IMR-90 (cell line): ENCODE results near the gene TMEM259. TPM values are rescaled to one million over a fixed set of nuclear protein-coding genes. Genes with fewer than 3 reads are reported as not detected.

Source experiments
- ATAC-seq: fragments of 200-7000 bp; cut with Tn5 transposase; 2 replicates; pipeline ENCODE4 v1.9.1; 2020; ENCODE audit warnings: low read depth, mild to moderate bottlenecking, moderate library complexity
- BruUV-seq: library from RNA; stranded (reverse); fragments of 400-500 nt; replicated peaks from 2 replicates; lab custom pipeline; 2021; lab: Mats Ljungman, UMichigan
- CTCF ChIA-PET: fragments of 300-600 bp; formaldehyde crosslinking; extraction: SDS; loops from one replicate; lab custom pipeline; 2021; ENCODE audit warnings: antibody characterized with exemption; lab: Yijun Ruan, JAX
- POLR2A ChIA-PET: fragments of 300-600 bp; sonication (Branson Sonifier 250); formaldehyde crosslinking; loops from one replicate; lab custom pipeline; 2022; ENCODE audit warnings: antibody characterized with exemption; ENCODE audit not compliant: unreplicated experiment; lab: Charles Lee
- DNase-seq: peaks from one replicate; pipeline ENCODE4 v3.0.0; 2013
- H2AFZ ChIP-seq: replicated peaks from 2 replicates; pipeline ENCODE3; 2013; ENCODE audit warnings: low read length, mild to moderate bottlenecking; ENCODE audit not compliant: poor library complexity
- H2AK5ac ChIP-seq: 2 replicates; pipeline ENCODE4 v1.6.1; 2013; ENCODE audit warnings: low read depth, low read length, inconsistent platforms
- H2AK9ac ChIP-seq: replicated peaks from 2 replicates; pipeline ENCODE3; 2013; ENCODE audit warnings: mild to moderate bottlenecking, low read depth, low read length, moderate library complexity; ENCODE audit not compliant: poor library complexity
- H2BK120ac ChIP-seq: 2 replicates; pipeline ENCODE4 v1.6.1; 2013; ENCODE audit warnings: low read depth, low read length, inconsistent platforms
- H2BK15ac ChIP-seq: 3 replicates; pipeline ENCODE4 v1.6.1; 2013; ENCODE audit warnings: low read depth, low read length, inconsistent platforms
- H2BK20ac ChIP-seq: 2 replicates; pipeline ENCODE4 v1.6.1; 2013; ENCODE audit warnings: low read depth, mild to moderate bottlenecking, inconsistent platforms, low read length, moderate library complexity
- H2BK5ac ChIP-seq: 2 replicates; pipeline ENCODE4 v1.6.1; 2013; ENCODE audit warnings: mild to moderate bottlenecking, low read depth, low read length, inconsistent platforms; ENCODE audit not compliant: poor library complexity, severe bottlenecking
- H3K14ac ChIP-seq: replicated peaks from 2 replicates; pipeline ENCODE4 v1.6.1; 2013; ENCODE audit warnings: low read depth, low read length, inconsistent platforms
- H3K18ac ChIP-seq: 2 replicates; pipeline ENCODE4 v1.6.1; 2013; ENCODE audit warnings: low read depth, low read length, control low read depth
- H3K23ac ChIP-seq: 2 replicates; pipeline ENCODE4 v1.6.1; 2013; ENCODE audit warnings: low read depth, low read length, inconsistent platforms
- H3K27ac ChIP-seq: 2 replicates; pipeline ENCODE4 v1.5.1; 2013; ENCODE audit warnings: mild to moderate bottlenecking, control low read depth, low read length; ENCODE audit not compliant: insufficient read depth
- H3K27me3 ChIP-seq: 2 replicates; pipeline ENCODE4 v1.6.1; 2013; ENCODE audit warnings: low read length; ENCODE audit not compliant: control insufficient read depth, insufficient read depth
- H3K36me3 ChIP-seq: 2 replicates; pipeline ENCODE4 v1.6.1; 2013; ENCODE audit warnings: low read length, mixed read lengths; ENCODE audit not compliant: control insufficient read depth, insufficient read depth
- H3K4ac ChIP-seq: 2 replicates; pipeline ENCODE4 v1.6.1; 2013; ENCODE audit warnings: low read depth, low read length, inconsistent platforms
- H3K4me1 ChIP-seq: 2 replicates; pipeline ENCODE4 v1.6.1; 2013; ENCODE audit warnings: low read length, mixed read lengths; ENCODE audit not compliant: control insufficient read depth, insufficient read depth
- H3K4me2 ChIP-seq: 2 replicates; pipeline ENCODE4 v1.6.1; 2013; ENCODE audit warnings: low read depth, mild to moderate bottlenecking, control low read depth, low read length, moderate library complexity
- H3K4me3 ChIP-seq: 2 replicates; pipeline ENCODE4 v1.5.1; 2013; ENCODE audit warnings: low read depth, mild to moderate bottlenecking, control low read depth, low read length, moderate library complexity; ENCODE audit not compliant: insufficient read depth
- H3K56ac ChIP-seq: 2 replicates; pipeline ENCODE4 v1.6.1; 2013; ENCODE audit warnings: low read length, inconsistent platforms; ENCODE audit not compliant: insufficient read depth; ENCODE audit errors: extremely low read depth
- H3K79me1 ChIP-seq, 2 experiments: 2 replicates each; pipeline ENCODE4 v1.6.1; 2013; ENCODE audit warnings: low read length in 2 of 2, inconsistent platforms in 1 of 2, low read depth in 1 of 2
- H3K9ac ChIP-seq: 2 replicates; pipeline ENCODE4 v1.6.1; 2013; ENCODE audit warnings: low read depth, low read length, control low read depth
- H3K9me1 ChIP-seq: 2 replicates; pipeline ENCODE4 v1.6.1; 2013; ENCODE audit warnings: low read length, inconsistent platforms; ENCODE audit not compliant: insufficient read depth
- H3K9me3 ChIP-seq: 2 replicates; pipeline ENCODE4 v1.6.1; 2013; ENCODE audit warnings: low read length; ENCODE audit not compliant: control insufficient read depth, insufficient read depth
- H4K20me1 ChIP-seq: 2 replicates; pipeline ENCODE4 v1.6.1; 2013; ENCODE audit warnings: low read length, inconsistent platforms; ENCODE audit not compliant: insufficient read depth
- H4K5ac ChIP-seq: 2 replicates; pipeline ENCODE4 v1.6.1; 2013; ENCODE audit warnings: mild to moderate bottlenecking, low read depth, low read length, control low read depth
- H4K8ac ChIP-seq, 2 experiments: 2 replicates each; pipeline ENCODE4 v1.6.1; 2013; ENCODE audit warnings: low read depth in 2 of 2, low read length in 2 of 2, control low read depth in 1 of 2, inconsistent platforms in 1 of 2
- H4K91ac ChIP-seq: 2 replicates; pipeline ENCODE4 v1.6.1; 2013; ENCODE audit warnings: low read depth, low read length, inconsistent platforms; ENCODE audit not compliant: insufficient read depth
- CEBPB ChIP-seq: IDR thresholded peaks from 2 replicates; pipeline ENCODE4 v1.6.1; 2012; ENCODE audit warnings: low read depth, low read length, improper control_type of control experiment
- FOS ChIP-seq: fragments of 150-350 bp; IDR thresholded peaks from 2 replicates; pipeline ENCODE4 v1.6.1; 2016; ENCODE audit warnings: low read depth, low read length
- POLR2A ChIP-seq: IDR thresholded peaks from 2 replicates; pipeline ENCODE4 v1.6.1; 2012; ENCODE audit warnings: mild to moderate bottlenecking, low read depth, low read length
- RCOR1 ChIP-seq: IDR thresholded peaks from 2 replicates; pipeline ENCODE4 v1.6.1; 2012; ENCODE audit warnings: mild to moderate bottlenecking, low read length, improper control_type of control experiment; ENCODE audit not compliant: insufficient replicate concordance
- WGBS, 2 experiments: methylation state at CpG; one replicate each; pipeline versions ENCODE4 v1.1.5 to v1.1.7; 2013; ENCODE audit warnings: missing lambda C conversion rate in 2 of 2; ENCODE audit not compliant: insufficient read length in 1 of 2; ENCODE audit errors: extremely low coverage in 2 of 2; 5-methylcytosine and 5-hydroxymethylcytosine counted together
- dilution Hi-C: fragments of 300-500 bp; cut with HindIII; formaldehyde crosslinking; loops from one replicate; pipeline ENCODE4 v1.14.3; 2018; ENCODE audit warnings: low sequenced_read_pairs; ENCODE audit not compliant: unreplicated experiment
- in situ Hi-C: fragments of 300-500 bp; cut with MboI; formaldehyde crosslinking; loops from 3 replicates; pipeline ENCODE4 v1.14.3; 2019; ENCODE audit warnings: low sequenced_read_pairs, inconsistent platforms, mixed read lengths
- intact Hi-C: fragments of 100-400 bp; cut with micrococcal nuclease; formaldehyde crosslinking; loops from 2 replicates; pipeline ENCODE4 v1.10.0; 2022
- polyA plus RNA-seq, 3 experiments: library from polyadenylated mRNA; depleted of rRNA; stranded (reverse); fragments of >200 nt; gene quantifications; 2 replicates each; pipeline ENCODE4 v1.2.3, GENCODE V29; 2012; ENCODE audit warnings: low replicate concordance in 1 of 3
- total RNA-seq: library from RNA; depleted of rRNA; stranded (reverse); fragments of >200 nt; gene quantifications from 2 replicates; pipeline ENCODE4 v1.2.3, GENCODE V29; 2012
- TF ChIP-seq, protein P1 (sequence below): conservative IDR thresholded peaks from 2 replicates; pipeline ENCODE4 v1.5.1; 2012; ENCODE audit warnings: mild to moderate bottlenecking, low read depth, low read length, improper control_type of control experiment

TMEM259 gene
- total and polyA plus RNA-seq, 2 of the 4 experiments (the other 2 are of a cell fraction), result 22.6 to 153 TPM

DNA sequence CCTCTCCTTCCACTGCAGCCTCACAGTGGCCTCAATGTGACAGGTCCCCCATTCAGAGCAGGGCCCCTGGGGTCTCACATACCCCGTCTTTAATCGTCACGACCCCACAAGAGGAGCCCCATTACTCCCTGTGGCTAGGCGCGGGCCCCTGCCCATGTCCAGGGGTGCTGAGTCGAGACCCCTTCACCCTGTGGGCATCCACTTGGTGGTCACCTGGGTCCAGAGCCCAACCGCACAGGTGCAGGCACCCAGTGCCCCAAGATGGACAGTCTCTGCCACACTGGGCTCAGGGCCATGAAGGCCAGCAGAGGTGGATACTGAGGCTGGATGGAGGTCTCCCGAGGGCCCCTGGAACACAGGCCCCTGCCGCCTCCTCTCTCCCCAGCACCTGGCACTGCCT, 3.0 kb downstream of the TMEM259 start:
- Histone ChIP-seq H3K27me3 (no peaks in the 10 kb centered on the region), H3K9me3 (no peaks in the 10 kb centered on the region), H4K5ac (no peak overlapping the region), H4K91ac (no peak overlapping the region), H2AK9ac (peak overlapping the region; percentile 66), H2BK120ac (no peak overlapping the region), H2BK15ac (no peak overlapping the region), H3K4me2 (no peak overlapping the region), H4K8ac (no peak overlapping the region), H2AFZ (no peak overlapping the region), H3K4me1 (peaks cover 33% of the 10 kb centered on the region), H3K27ac (no peak overlapping the region), H3K18ac (no peak overlapping the region), H3K4me3 (no peak overlapping the region), H3K23ac (no peak overlapping the region), H3K79me1 (peaks cover 0 to 60% of the 10 kb centered on the region in 2 experiments; a peak in 2 of 4 replicates), H4K20me1 (peaks cover 80% of the 10 kb centered on the region), H2BK20ac (no peak overlapping the region), H2AK5ac (no peak overlapping the region), H3K56ac (no peak overlapping the region), H3K4ac (no peak overlapping the region), H3K9me1 (peaks cover 9% of the 10 kb centered on the region; the same call in 1 of the 2 replicates), H2BK5ac (no peak overlapping the region), H3K9ac (0 out of 2 replicates have a peak overlapping the region, but pooled peaks have one; percentile 7), H3K36me3 (peaks cover 11% of the 10 kb centered on the region), H3K14ac (no peak overlapping the region)
- CTCF ChIA-PET, result interaction anchor here (1.0 kb wide), 1 partner anchor 17 kb away, joined by 3 read pairs; the partner anchor contains the start of gene GRIN3B
- 97% methylated on average over 6 of the region's 9 CpGs; no CpG with 5 or more reads in 1 of the 2 experiments for WGBS, 2 experiments
- no peak for DNase-seq
- no TSS peak for BruUV-seq
- TF ChIP-seq FOS, result no peak
- TF ChIP-seq POLR2A, result no peak
- TF ChIP-seq RCOR1, result no peak
- TF ChIP-seq CEBPB, result no peak
- TF ChIP-seq, protein P1, sequence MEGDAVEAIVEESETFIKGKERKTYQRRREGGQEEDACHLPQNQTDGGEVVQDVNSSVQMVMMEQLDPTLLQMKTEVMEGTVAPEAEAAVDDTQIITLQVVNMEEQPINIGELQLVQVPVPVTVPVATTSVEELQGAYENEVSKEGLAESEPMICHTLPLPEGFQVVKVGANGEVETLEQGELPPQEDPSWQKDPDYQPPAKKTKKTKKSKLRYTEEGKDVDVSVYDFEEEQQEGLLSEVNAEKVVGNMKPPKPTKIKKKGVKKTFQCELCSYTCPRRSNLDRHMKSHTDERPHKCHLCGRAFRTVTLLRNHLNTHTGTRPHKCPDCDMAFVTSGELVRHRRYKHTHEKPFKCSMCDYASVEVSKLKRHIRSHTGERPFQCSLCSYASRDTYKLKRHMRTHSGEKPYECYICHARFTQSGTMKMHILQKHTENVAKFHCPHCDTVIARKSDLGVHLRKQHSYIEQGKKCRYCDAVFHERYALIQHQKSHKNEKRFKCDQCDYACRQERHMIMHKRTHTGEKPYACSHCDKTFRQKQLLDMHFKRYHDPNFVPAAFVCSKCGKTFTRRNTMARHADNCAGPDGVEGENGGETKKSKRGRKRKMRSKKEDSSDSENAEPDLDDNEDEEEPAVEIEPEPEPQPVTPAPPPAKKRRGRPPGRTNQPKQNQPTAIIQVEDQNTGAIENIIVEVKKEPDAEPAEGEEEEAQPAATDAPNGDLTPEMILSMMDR, result no peak
- POLR2A ChIA-PET, result no interaction called here
- in situ Hi-C loops, result no loop called here
- intact Hi-C loops, result no loop called here
- dilution Hi-C loops, result no loop called here
- ATAC-seq, result no peak
